SH-SY5Y (cell line): ENCODE results near the gene MCU.

Experiments
- GATA2 ChIP-seq: IDR thresholded peaks from 2 replicates; pipeline ENCODE4 v1.6.1; 2011; ENCODE audit warnings: mild to moderate bottlenecking, low read depth, low read length
- GATA3 ChIP-seq: IDR thresholded peaks from 2 replicates; pipeline ENCODE4 v1.6.1; 2011; ENCODE audit warnings: low read depth, mild to moderate bottlenecking, low read length, moderate library complexity

GRCh38 chr10:72793752-72794151 is 101.8 kb downstream of the MCU start:
- no peak for TF ChIP-seq GATA3
- no peak for TF ChIP-seq GATA2
